Activated T-cell treated with anti-CD3 and anti-CD28 coated beads, Interleukin-2, amount 50 U/mL, for 24 hours (primary cell): ENCODE results near the gene MYRIP.
"Not testable (repeated sequence)": the region's sequence is repeated elsewhere in the genome, so short reads cannot be mapped to it uniquely, and the experiment has no call there.

Experiments used
- DNase-seq: peaks from one replicate; pipeline ENCODE4 v3.0.0-alpha.2; 2020
- H3K27ac Mint-ChIP-seq: 2 replicates; pipeline ENCODE4 v1.8.0; 2020; ENCODE audit warnings: mild to moderate bottlenecking, mixed read lengths
- H3K27me3 Mint-ChIP-seq: 2 replicates; pipeline ENCODE4 v1.8.0; 2020; ENCODE audit warnings: mixed read lengths
- H3K36me3 Mint-ChIP-seq: 2 replicates; pipeline ENCODE4 v1.8.0; 2020; ENCODE audit warnings: low read depth, mixed read lengths
- H3K4me1 Mint-ChIP-seq: 2 replicates; pipeline ENCODE4 v1.8.0; 2020; ENCODE audit warnings: low read depth, mixed read lengths
- H3K4me3 Mint-ChIP-seq: 2 replicates; pipeline ENCODE4 v1.8.0; 2020; ENCODE audit warnings: mild to moderate bottlenecking, moderate library complexity, mixed read lengths
- H3K9me3 Mint-ChIP-seq: 2 replicates; pipeline ENCODE4 v1.8.0; 2020; ENCODE audit warnings: mixed read lengths

The MYRIP gene

DNA sequence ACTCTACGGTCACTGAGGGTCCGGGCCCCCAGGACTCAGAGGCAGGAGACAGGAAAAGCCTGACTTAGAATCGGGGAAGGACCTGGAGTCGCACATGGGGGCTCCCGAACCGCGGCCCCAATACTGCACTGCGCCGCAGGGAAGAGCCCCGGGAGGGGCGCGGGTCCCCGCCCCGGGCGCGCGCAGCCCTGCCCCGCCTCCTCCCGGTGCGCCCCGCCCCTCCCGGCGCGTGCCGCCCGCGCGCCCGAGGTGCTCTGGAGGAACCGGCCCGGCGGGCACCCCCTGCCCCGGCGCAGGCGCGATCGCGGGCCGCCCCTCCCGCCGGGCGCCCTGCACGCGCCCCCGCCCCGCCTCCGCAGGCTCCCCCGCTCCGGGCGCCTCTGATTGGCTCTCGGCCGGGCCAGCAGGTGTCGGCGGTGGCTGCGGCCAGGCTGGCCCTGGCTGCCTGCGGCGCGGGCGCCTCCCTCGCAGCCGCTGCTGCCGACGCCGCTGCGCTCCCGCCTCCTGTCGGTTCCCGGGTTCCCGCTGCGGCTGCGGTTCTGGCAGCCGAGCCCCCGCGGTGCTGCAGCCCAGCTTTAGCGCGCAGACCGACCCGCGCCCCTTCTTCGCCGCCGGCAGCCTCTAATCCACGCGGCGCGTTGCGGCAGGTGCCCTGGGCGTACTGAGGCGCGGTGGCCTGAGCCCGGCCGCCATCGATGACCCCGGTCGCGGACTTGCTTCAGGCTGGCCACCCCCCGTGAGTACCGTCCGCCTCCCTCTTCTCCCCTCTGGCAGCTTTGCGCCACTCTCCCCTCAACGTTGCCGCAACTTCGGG lies at the start of gene MYRIP:
Gene MYRIP (plus strand): TSS at position 429 of the 814 bp plus-strand sequence. CDS start 91,208 bp downstream, outside the sequence.
- DNase-seq: no peak
- H3K4me1 Mint-ChIP-seq: peaks cover 18% of the 10 kb centered on the region
- no peaks in the 10 kb centered on the region for H3K36me3 Mint-ChIP-seq
- H3K27ac Mint-ChIP-seq: no peak within 1 kb of the TSS
- peak within 1 kb of the TSS; percentile 65 for H3K4me3 Mint-ChIP-seq
- H3K9me3 Mint-ChIP-seq: no peaks in the 10 kb centered on the region
- peaks cover 75% of the 10 kb centered on the region for H3K27me3 Mint-ChIP-seq

DNA sequence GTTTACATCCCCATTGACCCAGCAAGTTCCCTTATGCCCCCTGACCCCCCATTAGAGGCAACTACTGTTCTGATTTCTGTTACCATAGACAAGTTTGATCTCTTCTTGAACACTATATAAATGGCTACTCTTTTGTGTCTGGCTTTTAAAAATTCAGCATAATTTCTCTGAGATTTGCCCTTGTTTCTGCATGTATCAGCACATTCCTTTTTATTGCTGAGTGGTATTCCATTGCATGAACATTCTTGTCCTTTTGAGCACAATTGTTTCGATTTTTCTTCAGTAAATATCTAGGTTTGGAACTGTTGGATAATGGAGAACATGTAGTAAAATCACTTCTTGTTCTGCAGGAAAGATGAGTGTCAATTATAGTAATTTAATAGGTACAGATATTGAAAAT lies 49.1 kb upstream of the MYRIP start:
- Mint-ChIP-seq H3K4me1 (no peaks in the 10 kb centered on the region), H3K9me3 (no peaks in the 10 kb centered on the region), H3K36me3 (no peaks in the 10 kb centered on the region), H3K4me3 (no peak overlapping the region), H3K27me3 (peaks cover 2% of the 10 kb centered on the region), H3K27ac (no peak overlapping the region)
- DNase-seq: no peak

DNA sequence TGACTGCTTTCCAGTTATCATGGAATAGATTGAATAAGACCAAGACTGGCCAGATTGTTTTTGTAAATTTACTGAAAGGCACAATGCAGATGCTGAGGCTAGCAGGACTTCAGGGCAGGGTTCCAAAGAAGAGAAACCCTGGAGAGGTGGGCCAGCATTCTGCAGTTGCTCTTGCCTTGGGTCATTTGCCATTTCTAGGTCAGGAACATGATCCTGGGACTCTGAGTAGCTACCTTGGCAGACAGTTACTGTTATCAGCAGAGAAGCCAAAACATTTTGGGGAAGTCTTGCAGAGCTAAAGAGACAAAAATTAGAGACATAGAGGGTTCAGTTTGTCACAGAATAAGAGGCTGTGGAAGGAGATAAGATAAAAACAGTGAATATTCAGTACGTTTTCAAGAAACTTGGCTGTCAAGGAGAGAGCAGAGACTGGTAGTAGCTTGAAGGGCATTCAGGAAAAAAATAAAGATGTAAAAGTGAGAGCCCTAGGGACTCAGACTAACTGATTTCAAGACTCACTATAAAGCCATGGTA lies 46.8 kb upstream of the MYRIP start:
- Mint-ChIP-seq H3K9me3 (no peaks in the 10 kb centered on the region), H3K27me3 (peaks cover 2% of the 10 kb centered on the region), H3K4me3 (no peak overlapping the region), H3K27ac (no peak overlapping the region), H3K36me3 (no peaks in the 10 kb centered on the region), H3K4me1 (no peaks in the 10 kb centered on the region)
- DNase-seq: no peak

DNA sequence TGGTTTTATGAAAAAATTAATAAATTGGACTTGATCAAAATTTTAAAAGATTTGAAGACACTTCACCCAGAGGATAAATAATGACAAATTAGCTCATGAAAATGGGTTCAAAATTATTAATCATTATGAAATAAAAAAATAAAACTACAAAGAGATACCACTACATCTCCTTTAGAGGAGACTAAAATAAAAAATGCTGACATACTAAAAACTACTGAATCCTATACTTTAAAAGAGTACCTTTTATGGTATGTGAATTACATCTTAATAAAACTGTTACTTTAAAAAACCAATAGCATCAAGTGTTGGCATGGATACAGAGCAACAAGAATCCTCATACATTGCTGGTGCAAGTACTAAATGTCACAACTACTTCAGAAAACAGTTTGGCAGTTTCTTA lies 46.0 kb upstream of the MYRIP start:
- Mint-ChIP-seq H3K9me3 (no peaks in the 10 kb centered on the region), H3K4me1 (no peaks in the 10 kb centered on the region)
- DNase-seq: no peak

DNA sequence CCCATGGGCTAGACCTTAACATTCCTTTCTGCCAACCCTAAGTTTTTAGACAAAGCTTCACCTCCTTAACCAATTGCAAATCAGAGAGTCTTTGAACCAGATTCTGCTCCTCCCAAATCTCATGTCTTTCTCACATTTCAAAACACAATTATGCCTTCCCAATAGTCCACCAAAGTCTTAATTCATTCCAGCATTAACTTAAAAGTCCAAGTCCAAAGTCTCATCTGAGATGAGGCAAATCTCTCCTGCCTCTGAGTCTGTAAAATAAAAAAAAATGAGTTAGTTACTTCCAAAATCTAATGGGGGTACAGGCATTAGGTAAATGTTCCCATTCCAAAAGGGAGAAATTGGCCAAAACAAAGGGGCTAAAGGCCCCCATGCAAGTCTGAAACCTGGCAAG lies 43.8 kb upstream of the MYRIP start:
- Mint-ChIP-seq H3K4me3 (no peak overlapping the region), H3K27me3 (peaks cover 2% of the 10 kb centered on the region), H3K9me3 (no peaks in the 10 kb centered on the region), H3K4me1 (no peaks in the 10 kb centered on the region), H3K36me3 (no peaks in the 10 kb centered on the region), H3K27ac (no peak overlapping the region)
- DNase-seq: no peak

More for the DNA sequence above, 46.0 kb upstream of the MYRIP start:
- Mint-ChIP-seq H3K4me3 (no peak overlapping the region), H3K27me3 (peaks cover 2% of the 10 kb centered on the region), H3K27ac (no peak overlapping the region), H3K36me3 (no peaks in the 10 kb centered on the region)

DNA sequence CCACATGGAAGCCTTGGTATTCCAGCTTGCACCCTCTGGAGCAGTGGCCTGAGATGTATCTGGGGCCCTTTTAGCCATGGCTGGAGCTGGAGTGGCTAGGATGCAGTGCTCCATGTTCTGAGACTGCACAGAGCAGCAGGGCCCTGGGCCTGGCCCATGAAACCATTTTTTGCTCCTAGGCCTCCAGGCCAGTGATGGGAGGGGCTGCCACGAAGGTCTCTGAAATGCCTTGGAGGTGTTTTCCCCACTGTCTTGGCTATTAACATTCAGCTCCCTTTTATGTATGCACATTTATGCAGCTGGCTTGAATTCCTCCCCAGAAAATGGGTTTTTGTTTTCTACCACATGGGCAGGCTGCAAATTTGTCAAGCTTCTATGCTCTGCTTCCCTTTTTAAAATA lies 43.0 kb upstream of the MYRIP start:
- H3K4me1 Mint-ChIP-seq: no peaks in the 10 kb centered on the region
- H3K27ac Mint-ChIP-seq: no peak overlapping the region
- DNase-seq: no peak
- no peak overlapping the region for H3K4me3 Mint-ChIP-seq
- no peaks in the 10 kb centered on the region for H3K36me3 Mint-ChIP-seq
- H3K9me3 Mint-ChIP-seq: no peaks in the 10 kb centered on the region
- peaks cover 2% of the 10 kb centered on the region for H3K27me3 Mint-ChIP-seq

DNA sequence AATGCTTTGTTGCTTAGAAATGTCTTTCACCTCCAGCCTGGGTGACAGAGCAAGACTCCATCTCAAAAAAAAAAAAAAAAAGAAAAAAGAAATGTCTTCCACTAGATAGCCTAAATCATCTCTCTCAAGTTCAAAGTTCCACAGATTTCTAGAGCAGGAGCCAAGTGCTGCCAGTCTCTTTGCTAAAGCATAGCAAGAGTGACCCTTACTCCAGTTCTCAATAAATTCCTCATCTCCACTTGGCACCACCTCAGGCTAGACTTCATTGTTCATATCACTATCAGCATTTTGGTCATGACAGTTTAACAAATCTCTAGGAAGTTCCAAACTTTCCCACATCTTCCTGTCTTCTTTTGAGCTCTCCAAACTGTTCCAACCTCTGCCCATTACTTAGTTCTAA lies 42.5 kb upstream of the MYRIP start:
- not testable (repeated sequence) for H3K9me3 Mint-ChIP-seq, H3K27me3 Mint-ChIP-seq, H3K4me1 Mint-ChIP-seq, DNase-seq, H3K4me3 Mint-ChIP-seq, H3K36me3 Mint-ChIP-seq, H3K27ac Mint-ChIP-seq

DNA sequence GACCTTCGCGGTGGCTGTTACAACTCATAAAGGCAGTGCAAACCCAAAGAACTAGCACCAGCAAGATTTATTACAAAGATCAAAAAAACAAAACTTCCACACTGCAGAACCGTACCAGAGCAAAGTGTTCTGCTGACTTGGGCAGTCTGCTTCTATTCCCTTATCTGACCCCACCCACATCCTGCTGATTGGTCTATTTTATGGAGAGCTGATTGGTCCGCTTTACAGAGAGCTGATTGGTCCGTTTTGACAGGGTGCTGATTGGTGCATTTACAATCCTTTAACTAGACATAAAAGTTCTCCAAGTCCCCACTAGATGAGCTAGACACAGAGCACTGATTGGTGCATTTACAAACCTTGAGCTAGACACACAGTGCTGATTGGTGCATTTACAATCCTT lies 31.2 kb upstream of the MYRIP start:
- H3K4me3 Mint-ChIP-seq, H3K9me3 Mint-ChIP-seq, DNase-seq, H3K36me3 Mint-ChIP-seq, H3K27me3 Mint-ChIP-seq, H3K27ac Mint-ChIP-seq, H3K4me1 Mint-ChIP-seq: not testable (repeated sequence)

DNA sequence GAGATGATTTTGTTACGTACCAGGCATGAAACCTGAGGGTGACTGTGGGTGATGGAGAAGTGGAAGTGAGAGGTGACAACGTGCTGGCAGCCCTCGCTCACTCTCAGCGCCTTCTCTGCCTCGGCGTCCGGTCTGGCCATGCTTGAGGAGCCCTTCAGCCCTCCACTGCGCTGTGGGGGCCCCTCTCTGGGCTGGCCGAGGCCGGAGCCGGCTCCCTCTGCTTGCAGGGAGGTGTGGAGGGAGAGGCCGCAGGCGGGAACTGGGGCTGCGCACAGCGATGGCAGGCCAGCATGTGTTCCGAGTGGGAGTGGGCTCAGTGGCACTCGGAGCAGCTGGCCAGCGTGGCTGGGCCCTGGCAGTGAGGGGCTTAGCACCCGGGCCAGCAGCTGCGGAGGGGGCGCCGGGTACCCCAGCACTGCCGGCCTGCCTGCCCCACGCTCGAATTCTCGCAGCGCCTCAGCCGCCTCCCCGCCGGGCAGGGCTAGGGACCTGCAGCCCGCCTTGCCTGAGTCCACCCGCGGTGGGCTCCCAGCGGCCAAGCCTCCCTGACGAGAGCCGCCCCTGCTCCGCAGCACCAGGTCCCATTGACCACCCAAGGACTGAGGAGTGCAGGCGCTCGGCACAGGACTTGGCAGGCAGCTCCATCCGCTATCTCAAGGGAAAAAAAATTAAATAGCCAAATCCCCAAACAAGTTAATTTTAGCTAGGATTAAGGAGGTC lies 29.7 kb upstream of the MYRIP start:
- Mint-ChIP-seq H3K4me1 (no peaks in the 10 kb centered on the region), H3K4me3 (no peak overlapping the region), H3K27ac (no peak overlapping the region), H3K9me3 (peaks cover 9% of the 10 kb centered on the region), H3K36me3 (no peaks in the 10 kb centered on the region), H3K27me3 (no peaks in the 10 kb centered on the region)
- no peak for DNase-seq

DNA sequence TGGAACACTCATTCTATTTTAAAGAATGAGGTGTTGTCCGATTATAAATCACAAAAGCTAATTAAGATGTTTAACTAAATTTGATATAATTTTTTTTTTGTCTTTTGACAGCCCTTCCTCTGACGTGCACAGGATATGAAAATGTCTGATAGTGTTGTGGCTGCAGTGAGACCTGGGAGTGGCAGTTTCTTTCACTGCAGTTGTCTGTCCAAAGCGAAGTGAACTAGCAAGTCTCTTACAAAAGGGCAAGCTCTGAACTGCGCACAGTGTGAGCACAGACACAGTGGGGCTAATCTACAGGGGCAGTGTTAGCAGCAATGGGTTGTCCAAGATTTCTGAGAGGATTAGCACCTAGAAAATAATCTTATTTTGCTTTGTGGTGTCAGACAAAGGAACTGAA lies 29.1 kb upstream of the MYRIP start:
- Mint-ChIP-seq H3K9me3 (peaks cover 9% of the 10 kb centered on the region), H3K4me3 (no peak overlapping the region), H3K27me3 (no peaks in the 10 kb centered on the region), H3K4me1 (no peaks in the 10 kb centered on the region), H3K36me3 (no peaks in the 10 kb centered on the region), H3K27ac (no peak overlapping the region)
- no peak for DNase-seq

DNA sequence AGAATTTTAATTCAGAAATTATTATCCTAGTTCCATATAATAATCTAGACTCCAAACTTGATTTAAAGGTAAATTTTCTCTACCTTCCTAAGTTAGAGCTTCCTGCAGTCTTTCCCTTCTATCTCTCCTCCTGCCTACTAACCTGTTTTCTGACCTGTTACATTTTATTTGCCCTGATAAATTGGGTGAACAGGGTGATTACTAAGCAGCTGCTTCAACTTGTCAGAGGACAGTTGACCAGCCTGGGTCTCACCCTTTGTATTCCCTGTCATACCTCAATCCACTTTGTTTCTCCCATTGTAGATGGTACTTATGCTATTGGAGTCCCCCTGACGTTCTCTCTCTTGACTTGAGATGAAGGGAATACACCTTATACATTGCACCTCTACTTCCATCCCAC lies 28.4 kb upstream of the MYRIP start:
- Mint-ChIP-seq H3K4me3 (no peak overlapping the region), H3K27ac (no peak overlapping the region), H3K36me3 (no peaks in the 10 kb centered on the region), H3K4me1 (no peaks in the 10 kb centered on the region), H3K9me3 (peaks cover 9% of the 10 kb centered on the region), H3K27me3 (no peaks in the 10 kb centered on the region)
- DNase-seq: no peak

DNA sequence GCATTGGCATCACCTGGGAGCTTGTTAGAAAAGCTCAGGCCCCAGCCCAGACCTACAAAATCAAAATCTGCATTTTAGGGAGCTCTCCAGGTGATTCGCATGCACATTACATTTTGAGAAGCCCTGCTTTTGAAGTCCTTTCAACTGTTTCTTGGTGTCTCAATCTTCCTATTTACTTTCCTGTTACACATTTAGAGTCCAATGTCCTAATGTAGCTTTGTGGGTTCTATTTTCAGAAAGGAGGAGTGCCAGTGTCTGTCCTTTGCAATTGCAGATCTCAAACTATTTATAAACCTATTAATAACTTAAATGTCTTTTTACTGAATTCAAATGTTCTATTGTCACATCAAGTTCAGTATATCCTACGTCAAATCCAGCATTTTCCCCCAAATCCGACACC lies 27.8 kb upstream of the MYRIP start:
- no peaks in the 10 kb centered on the region for H3K36me3 Mint-ChIP-seq
- H3K27ac Mint-ChIP-seq: no peak overlapping the region
- H3K9me3 Mint-ChIP-seq: peaks cover 9% of the 10 kb centered on the region
- no peaks in the 10 kb centered on the region for H3K4me1 Mint-ChIP-seq
- DNase-seq: no peak
- no peak overlapping the region for H3K4me3 Mint-ChIP-seq
- no peaks in the 10 kb centered on the region for H3K27me3 Mint-ChIP-seq

DNA sequence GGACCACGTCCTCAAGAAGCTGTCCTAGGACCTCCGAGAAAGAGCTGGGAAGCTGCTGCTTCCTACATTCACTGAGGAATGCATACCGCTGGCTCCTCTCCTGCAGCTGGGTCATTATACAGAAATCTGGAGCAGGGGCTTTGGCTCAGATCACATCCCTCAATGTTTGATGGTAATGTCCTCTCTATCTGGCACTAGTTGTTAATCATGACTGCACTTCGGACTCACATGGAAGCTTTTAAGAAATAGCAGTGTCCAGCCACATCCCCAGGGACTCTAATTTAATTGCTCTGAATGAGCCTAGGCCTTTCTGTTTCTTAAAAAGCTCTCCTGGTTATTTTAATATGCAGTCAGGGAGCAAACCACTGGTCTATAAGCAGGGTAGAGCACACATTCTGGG lies 25.7 kb upstream of the MYRIP start:
- H3K4me1 Mint-ChIP-seq: no peaks in the 10 kb centered on the region
- no peak for DNase-seq
- no peaks in the 10 kb centered on the region for H3K9me3 Mint-ChIP-seq
- no peak overlapping the region for H3K4me3 Mint-ChIP-seq
- no peaks in the 10 kb centered on the region for H3K36me3 Mint-ChIP-seq
- no peak overlapping the region for H3K27ac Mint-ChIP-seq
- no peaks in the 10 kb centered on the region for H3K27me3 Mint-ChIP-seq

DNA sequence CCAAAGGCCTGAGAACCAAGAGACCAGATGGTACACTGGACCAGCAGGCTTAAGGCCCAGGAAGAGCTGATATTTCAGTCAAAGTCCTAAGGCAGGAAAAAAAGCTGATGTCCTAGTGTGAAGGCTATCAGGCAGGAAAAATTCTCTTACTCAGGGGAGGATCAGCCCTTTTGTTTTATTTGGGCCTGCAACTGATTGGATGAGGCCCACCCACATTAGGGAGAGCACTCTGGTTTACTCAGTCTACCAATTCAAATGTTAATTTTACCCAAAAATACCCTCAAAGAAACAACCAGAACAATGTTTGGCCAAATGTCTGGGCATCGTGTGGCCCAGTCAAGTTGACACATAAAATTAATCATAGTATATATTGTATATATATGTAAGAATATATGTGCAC lies 24.5 kb upstream of the MYRIP start:
- no peaks in the 10 kb centered on the region for H3K36me3 Mint-ChIP-seq
- no peaks in the 10 kb centered on the region for H3K27me3 Mint-ChIP-seq
- no peak overlapping the region for H3K4me3 Mint-ChIP-seq
- H3K27ac Mint-ChIP-seq: no peak overlapping the region
- DNase-seq: no peak
- no peaks in the 10 kb centered on the region for H3K4me1 Mint-ChIP-seq
- no peaks in the 10 kb centered on the region for H3K9me3 Mint-ChIP-seq
